ENCODE measurements around the gene SEPTIN2.
A peak's percentile ranks its signal among the peaks of the same experiment; 100 is the strongest.
"Not testable (repeated sequence)": the region's sequence is repeated elsewhere in the genome, so short reads cannot be mapped to it uniquely, and the experiment has no call there.

Gene SEPTIN2

DNA sequence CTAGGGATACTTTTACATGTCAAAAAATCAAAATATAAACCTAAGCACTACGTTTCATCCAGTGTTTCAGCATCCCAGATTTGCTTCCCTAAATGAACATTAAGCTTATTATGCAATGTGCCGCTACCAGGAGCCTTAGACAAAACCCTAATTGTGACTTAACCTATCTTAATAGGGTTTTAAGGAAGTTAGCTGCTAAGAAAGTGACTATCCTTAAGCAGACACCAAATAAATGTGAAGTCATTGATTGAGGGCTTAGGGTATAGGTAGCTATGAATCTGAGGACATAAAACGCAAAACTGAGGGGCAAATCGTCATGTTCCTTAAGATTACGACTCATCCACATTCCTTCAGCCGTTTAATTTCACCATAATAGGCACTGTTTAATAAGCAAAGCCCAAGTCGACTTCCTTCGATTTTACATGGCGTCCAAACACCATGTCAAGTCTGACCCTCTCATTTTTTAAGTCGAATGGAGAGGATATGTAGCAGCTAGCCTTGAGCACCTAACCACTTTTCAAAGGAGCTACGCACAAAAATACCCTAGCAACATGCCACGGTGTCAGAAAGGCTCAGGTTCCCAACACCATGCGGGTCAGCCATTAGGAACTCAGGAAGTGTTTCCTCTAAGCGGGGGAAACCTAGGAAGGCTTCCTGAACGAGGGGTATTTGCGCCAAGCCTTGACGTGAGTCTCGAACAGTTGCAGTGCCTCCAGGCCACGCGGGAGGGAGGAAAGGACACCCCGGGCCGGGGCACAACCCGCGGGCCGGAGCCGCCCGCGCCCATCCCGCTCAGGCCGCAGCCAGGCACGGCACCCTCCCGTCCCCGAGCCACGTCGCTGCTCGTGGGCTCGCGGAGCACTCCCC, 1.3 kb upstream of the SEPTIN2 start:
- Mint-ChIP-seq H3K27ac (peak overlapping the region; percentile 99), H3K36me3 (peaks cover 20 to 45% of the 10 kb centered on the region in 2 donors), H3K27me3 (no peaks in the 10 kb centered on the region), H3K9me3 (no peaks in the 10 kb centered on the region), H3K4me1 (peaks cover 38 to 71% of the 10 kb centered on the region in 2 donors), H3K4me3 (peak overlapping the region; percentile 95 to 99)
- ATAC-seq (replicated peaks) (no peak), DNase-seq (no peak)

DNA sequence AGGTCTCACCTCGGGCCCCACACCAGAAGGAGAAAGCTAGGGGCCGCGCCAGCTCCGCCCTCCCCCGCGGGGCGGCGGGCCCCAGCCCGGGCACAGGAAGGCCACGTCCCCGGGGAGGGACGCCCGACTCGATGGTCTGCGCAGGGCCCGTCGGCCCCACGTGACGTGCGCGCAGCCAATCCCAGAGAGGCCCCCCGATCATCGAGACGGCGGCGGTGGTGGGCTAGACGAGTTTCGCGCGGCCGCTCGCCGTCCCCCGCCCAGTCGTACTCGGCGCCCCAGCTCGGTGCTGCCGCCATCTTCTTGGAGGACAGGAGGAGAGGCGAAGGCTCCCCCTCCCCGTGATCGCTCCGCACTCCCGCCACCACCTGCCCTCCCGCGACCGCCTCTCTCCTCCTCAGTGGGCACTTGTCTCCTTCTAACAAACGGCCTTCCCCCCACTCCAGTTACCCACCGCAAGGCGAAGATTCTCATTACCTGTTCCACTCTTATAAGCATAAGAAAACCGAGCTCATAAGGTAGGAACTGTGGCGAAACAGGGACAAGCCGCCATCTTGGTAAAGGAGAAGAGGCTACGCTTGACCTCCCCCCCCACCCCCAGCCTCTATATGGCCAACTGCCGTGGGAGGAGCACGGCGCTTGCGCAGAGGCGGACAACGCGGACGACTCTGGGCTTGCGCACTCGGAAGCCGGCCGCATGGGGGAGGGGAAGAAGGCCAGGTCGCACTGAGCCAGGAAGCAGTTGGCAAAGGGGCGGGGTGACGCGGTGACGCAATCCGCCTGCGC, 439 bp upstream of the SEPTIN2 start, which contains the start of gene HDLBP:
Gene HDLBP (minus strand): TSS at position 580 of the 786 bp plus-strand sequence. CDS start 48,803 bp downstream, outside the sequence.
- no peaks in the 10 kb centered on the region for H3K27me3 Mint-ChIP-seq
- no peaks in the 10 kb centered on the region for H3K9me3 Mint-ChIP-seq
- H3K36me3 Mint-ChIP-seq: peaks cover 24 to 46% of the 10 kb centered on the region in 2 donors
- peak within 1 kb of the TSS; percentile 95 to 99 for H3K4me3 Mint-ChIP-seq
- DNase-seq (peak; percentile 100), ATAC-seq (replicated peaks) (peak; percentile 78 to 81)
- H3K4me1 Mint-ChIP-seq: peaks cover 37 to 71% of the 10 kb centered on the region in 2 donors
- peak within 1 kb of the TSS; percentile 99 for H3K27ac Mint-ChIP-seq

DNA sequence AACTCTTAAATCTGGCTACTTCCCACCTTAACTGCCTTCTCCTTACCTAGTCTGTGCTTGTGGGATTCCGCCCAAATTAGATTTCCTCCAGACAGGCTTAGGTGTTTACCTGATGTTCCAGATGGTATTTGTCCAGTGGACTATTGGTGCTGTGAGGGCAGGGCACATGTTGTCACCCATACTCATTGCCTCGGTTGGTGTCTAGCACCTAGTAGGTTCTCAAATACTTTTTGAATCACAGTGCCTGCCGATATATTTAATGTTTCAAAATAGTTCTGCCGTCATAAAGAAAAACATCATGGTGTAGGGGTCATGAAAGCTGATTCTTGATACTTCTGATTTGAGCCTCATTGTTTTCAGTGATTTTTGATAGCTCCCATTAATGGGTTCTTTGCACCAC, 1.1 kb downstream of the SEPTIN2 start:
- H3K27me3 Mint-ChIP-seq: no peaks in the 10 kb centered on the region
- H3K27ac Mint-ChIP-seq: peak overlapping the region; percentile 99
- peak overlapping the region; percentile 95 to 99 for H3K4me3 Mint-ChIP-seq
- no peak for DNase-seq
- peaks cover 33 to 53% of the 10 kb centered on the region in 2 donors for H3K36me3 Mint-ChIP-seq
- no peak for ATAC-seq (replicated peaks)
- H3K9me3 Mint-ChIP-seq: no peaks in the 10 kb centered on the region
- peaks cover 35 to 71% of the 10 kb centered on the region in 2 donors for H3K4me1 Mint-ChIP-seq

DNA sequence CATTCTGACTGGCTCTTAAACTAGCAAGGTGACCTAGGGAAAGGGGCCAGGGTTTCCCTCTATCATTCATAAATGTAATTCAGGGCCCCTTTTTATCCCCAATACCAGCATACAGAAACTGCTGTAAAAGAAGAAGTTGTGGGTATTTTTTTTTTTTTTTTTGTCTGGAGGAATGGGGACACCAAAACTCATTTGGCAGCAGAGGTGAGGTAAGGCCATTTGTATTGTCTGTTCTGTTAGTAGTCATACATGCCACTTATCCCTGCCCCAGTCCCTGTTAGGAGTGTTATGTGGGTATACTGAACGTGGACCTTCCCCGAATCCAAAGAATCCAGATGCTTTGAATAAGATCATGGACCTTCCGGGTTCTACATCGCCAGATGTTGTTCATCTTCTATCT, 1.7 kb downstream of the SEPTIN2 start:
- ATAC-seq (replicated peaks): no peak
- no peaks in the 10 kb centered on the region for H3K9me3 Mint-ChIP-seq
- H3K27ac Mint-ChIP-seq: peak overlapping the region; percentile 99
- peaks cover 33 to 54% of the 10 kb centered on the region in 2 donors for H3K36me3 Mint-ChIP-seq
- H3K27me3 Mint-ChIP-seq: no peaks in the 10 kb centered on the region
- H3K4me3 Mint-ChIP-seq: peak overlapping the region; percentile 95 to 99
- H3K4me1 Mint-ChIP-seq: peaks cover 35 to 72% of the 10 kb centered on the region in 2 donors
- DNase-seq: no peak

DNA sequence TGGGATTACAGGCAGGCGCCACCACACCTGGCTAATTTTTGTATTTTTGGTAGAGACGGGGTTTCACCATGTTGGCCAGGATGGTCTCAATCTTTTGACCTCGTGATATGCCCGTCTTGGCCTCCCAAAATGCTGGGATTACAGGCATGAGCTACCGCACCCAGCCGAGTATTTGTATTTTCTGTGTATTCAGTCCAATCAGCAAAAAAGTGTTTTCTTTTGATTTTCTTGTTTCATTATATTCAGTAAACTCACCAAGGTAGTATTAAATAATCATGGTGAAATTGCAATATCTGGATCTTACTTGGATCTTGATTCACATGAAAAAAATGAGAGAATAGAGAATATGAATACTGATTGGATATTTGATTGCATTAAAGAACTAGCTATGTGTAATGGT, 3.1 kb downstream of the SEPTIN2 start:
- DNase-seq; H3K9me3 Mint-ChIP-seq; H3K27me3 Mint-ChIP-seq; ATAC-seq (replicated peaks); H3K27ac Mint-ChIP-seq: not testable (repeated sequence)
- Mint-ChIP-seq H3K4me1 (peaks cover 36 to 70% of the 10 kb centered on the region in 2 donors), H3K4me3 (peak overlapping the region in 1 of 2 donors; percentile 35), H3K36me3 (peaks cover 29 to 52% of the 10 kb centered on the region in 2 donors)

DNA sequence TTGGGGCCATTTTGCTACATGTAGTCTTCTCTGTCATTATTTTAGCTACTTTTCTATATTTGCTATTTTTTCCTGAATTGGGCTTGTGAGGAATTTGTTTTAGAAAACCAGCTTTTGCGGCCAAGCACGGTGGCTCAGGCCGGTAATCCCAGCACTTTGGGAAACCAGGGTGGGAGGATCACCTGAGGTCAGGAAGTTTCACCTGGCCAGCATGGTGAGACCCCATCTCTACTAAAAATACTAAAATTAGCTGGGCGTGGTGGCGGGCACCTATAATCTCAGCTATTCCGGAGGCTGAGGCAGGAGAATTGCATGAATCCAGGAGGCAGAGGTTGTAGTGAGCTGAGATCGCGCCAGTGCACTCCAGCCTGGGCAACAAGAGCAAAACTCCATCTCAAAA, 4.7 kb downstream of the SEPTIN2 start:
- peaks cover 35 to 59% of the 10 kb centered on the region in 2 donors for H3K36me3 Mint-ChIP-seq
- H3K27ac Mint-ChIP-seq: no peak overlapping the region
- DNase-seq (no peak), ATAC-seq (replicated peaks) (no peak)
- peaks cover 45 to 83% of the 10 kb centered on the region in 2 donors for H3K4me1 Mint-ChIP-seq
- H3K27me3 Mint-ChIP-seq: no peaks in the 10 kb centered on the region
- H3K9me3 Mint-ChIP-seq: no peaks in the 10 kb centered on the region
- no peak overlapping the region for H3K4me3 Mint-ChIP-seq

DNA sequence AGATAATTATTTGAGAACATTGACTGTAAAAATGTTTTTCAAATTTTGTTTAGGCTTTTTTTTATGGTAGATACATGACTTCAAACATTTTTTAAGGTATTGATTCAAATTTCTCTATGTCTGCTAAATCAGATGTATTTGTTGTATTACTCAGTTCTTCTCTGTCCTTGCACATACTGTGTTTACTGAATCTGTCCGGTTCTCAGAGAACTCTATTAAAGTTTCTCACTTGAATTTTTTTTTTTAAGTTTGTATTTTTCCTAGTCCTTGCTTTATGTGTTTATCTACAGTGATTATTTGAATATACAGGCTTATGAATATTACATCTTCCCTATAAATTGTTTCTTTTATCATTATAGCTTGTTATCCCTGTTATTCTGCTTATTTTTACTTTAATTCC, 5.3 kb downstream of the SEPTIN2 start:
- no peaks in the 10 kb centered on the region for H3K9me3 Mint-ChIP-seq
- H3K4me1 Mint-ChIP-seq: peaks cover 45 to 84% of the 10 kb centered on the region in 2 donors
- DNase-seq (no peak), ATAC-seq (replicated peaks) (no peak)
- no peak overlapping the region for H3K4me3 Mint-ChIP-seq
- peaks cover 35 to 59% of the 10 kb centered on the region in 2 donors for H3K36me3 Mint-ChIP-seq
- no peaks in the 10 kb centered on the region for H3K27me3 Mint-ChIP-seq
- H3K27ac Mint-ChIP-seq: no peak overlapping the region

DNA sequence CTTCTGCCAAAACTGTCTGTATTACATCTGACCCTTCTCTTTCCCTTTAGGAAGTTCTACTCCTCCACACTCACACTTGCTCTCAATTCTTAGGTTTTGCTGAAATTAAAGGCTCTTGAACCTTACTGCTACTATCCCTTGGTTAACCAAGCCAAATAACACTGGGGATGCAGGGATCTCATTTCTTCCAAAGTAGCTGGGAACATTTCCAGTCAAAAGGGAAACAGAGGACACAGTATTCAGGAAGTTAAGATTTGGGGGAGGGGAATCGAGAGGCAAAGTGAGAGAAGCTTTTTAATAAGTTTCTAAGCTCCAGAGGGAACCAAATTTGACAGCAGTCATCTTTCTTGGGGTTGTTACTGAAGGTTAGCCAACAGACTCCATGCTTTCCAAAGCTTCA, 6.2 kb downstream of the SEPTIN2 start:
- Mint-ChIP-seq H3K9me3 (no peaks in the 10 kb centered on the region), H3K27me3 (no peaks in the 10 kb centered on the region), H3K36me3 (peaks cover 34 to 59% of the 10 kb centered on the region in 2 donors), H3K4me1 (peaks cover 43 to 82% of the 10 kb centered on the region in 2 donors), H3K4me3 (no peak overlapping the region), H3K27ac (no peak overlapping the region)
- ATAC-seq (replicated peaks): no peak
- no peak for DNase-seq

DNA sequence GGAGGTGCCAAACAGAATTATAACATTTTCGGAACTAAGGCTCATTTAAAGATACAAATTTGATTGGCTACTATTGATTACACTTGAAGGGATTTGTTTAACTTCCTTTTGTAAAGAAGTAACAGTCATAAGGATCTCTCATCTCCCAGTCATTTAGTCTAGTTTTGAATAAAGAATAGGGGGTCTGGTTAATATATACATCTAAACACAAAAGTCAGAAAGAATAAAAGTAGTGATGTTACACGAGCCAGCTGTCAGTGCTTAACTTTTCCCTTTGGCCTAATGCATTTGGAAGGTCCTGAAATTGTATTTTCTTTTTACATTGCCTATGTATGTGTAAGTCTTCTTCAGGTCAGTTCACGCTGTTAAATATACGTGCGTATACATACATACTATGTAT, 8.1 kb downstream of the SEPTIN2 start:
- Mint-ChIP-seq H3K36me3 (peaks cover 42 to 59% of the 10 kb centered on the region in 2 donors), H3K27ac (no peak overlapping the region), H3K9me3 (no peaks in the 10 kb centered on the region), H3K27me3 (no peaks in the 10 kb centered on the region), H3K4me1 (peaks cover 32 to 73% of the 10 kb centered on the region in 2 donors), H3K4me3 (no peak overlapping the region)
- ATAC-seq (replicated peaks): peak in 1 of 2 donors; percentile 45
- DNase-seq: no peak

DNA sequence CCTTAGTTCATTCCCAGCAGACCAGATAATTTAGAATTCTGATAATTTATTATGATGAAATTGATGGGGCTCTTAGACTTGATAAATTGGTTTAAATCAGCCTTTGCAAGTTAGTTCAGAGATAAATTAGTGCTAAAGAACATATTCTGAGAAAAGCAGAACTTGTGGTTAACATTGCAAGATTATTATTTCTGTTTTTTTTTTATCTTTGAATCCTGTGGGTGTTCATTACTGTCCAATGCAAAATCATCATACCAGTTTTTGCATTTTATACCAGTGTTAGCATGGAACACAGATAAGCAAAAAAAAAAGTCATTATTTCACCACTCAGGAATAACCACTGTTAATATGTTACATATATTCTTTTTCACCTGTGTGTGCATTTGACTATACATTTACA, 9.1 kb downstream of the SEPTIN2 start:
- Mint-ChIP-seq H3K27ac (no peak overlapping the region), H3K4me3 (no peak overlapping the region), H3K4me1 (peaks cover 29 to 63% of the 10 kb centered on the region in 2 donors), H3K27me3 (no peaks in the 10 kb centered on the region), H3K9me3 (no peaks in the 10 kb centered on the region), H3K36me3 (peaks cover 39 to 65% of the 10 kb centered on the region in 2 donors)
- ATAC-seq (replicated peaks) (peak in 1 of 2 donors; percentile 50), DNase-seq (no peak)

DNA sequence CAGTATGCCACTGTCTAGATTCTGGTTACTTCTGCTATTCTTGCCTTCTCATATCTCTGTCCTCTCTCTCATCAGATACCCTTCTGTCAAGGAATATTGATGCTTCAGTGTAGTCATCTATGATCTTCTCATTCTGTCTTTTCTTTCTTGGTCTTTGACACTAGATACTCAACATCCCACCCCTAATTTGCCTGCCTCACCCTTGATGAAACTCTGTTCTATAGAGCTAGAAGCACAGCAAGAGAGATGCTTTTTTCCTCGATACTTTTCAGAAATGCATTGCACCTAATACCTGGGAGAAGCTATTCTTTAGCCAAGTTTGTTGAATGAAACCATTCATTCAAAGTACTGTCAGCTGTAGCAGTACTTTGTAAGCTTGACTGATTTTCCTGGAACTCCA, 9.5 kb downstream of the SEPTIN2 start:
- Mint-ChIP-seq H3K27ac (no peak overlapping the region), H3K36me3 (peaks cover 38 to 65% of the 10 kb centered on the region in 2 donors)
- no peak for DNase-seq

DNA sequence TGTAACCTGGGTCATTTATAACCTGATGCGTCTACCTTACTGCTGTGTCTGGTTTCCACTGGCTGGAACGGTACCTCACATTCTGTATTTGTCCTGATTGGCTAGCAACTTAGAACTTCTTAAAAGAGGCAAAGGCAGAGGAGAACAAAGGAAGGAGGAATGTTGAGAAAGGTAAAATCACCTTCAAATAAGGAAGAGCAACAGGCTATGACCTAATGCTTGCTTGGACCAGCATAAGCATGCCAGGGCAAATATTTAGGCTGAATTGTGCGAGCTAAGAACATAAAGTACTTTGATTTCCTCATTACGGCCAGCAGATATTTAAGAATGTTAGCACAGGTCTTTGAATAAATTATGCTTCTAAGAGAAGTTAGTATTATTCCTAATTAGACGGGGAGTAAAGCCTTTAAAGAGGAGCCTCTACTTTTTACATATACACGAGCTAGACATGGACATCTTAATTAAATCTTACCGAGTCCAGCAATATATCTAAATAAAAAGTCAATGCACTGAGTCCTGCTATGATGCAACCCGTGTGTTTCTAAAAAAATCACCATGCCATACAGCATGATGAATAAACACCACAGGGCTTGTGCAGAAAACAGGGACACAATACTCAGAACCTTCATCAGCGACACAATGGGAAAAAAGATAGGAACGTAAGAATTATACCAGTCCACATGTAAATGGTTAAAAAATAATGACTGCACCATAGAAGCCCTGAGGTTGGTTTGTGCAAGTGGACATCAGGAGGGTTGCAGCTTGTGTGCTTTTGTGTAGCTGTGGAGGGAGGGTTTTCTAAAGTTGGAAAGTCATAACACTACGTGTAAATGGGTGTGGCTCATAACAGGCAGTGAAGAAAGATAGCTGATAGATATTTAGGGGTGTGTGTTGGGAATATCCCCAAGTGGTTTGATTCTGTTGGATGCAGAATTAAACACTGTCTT, 14.2 kb downstream of the SEPTIN2 start:
- Mint-ChIP-seq H3K36me3 (peaks cover 37 to 68% of the 10 kb centered on the region in 2 donors), H3K27ac (peak overlapping the region; percentile 34), H3K4me3 (no peak overlapping the region), H3K27me3 (no peaks in the 10 kb centered on the region), H3K4me1 (peaks cover 3 to 16% of the 10 kb centered on the region in 2 donors), H3K9me3 (no peaks in the 10 kb centered on the region)
- DNase-seq (no peak), ATAC-seq (replicated peaks) (no peak)

More for the DNA sequence above, 9.5 kb downstream of the SEPTIN2 start:
- Mint-ChIP-seq H3K4me3 (peak overlapping the region in 1 of 2 donors; percentile 31), H3K27me3 (no peaks in the 10 kb centered on the region), H3K9me3 (no peaks in the 10 kb centered on the region), H3K4me1 (peaks cover 26 to 59% of the 10 kb centered on the region in 2 donors)
- ATAC-seq (replicated peaks): no peak

DNA sequence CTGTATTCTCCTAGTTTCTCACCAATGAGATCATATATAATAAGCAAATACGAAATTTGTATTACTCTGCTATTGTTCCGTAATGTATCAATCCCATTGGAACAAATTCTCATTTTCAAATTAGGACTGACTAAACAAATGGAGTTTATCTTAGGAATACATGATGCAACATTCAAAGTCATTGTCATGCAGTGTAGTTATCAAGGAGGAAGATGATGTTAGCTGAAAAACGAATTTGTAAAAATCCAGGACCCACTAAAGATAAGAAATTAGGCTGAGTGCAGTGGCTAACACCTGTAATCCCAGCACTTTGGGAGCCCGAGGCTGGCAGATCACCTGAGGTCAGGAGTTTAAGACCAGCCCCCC, 14.9 kb downstream of the SEPTIN2 start:
- no peaks in the 10 kb centered on the region for H3K9me3 Mint-ChIP-seq
- H3K36me3 Mint-ChIP-seq: peaks cover 33 to 64% of the 10 kb centered on the region in 2 donors
- no peak overlapping the region for H3K4me3 Mint-ChIP-seq
- ATAC-seq (replicated peaks) (no peak), DNase-seq (no peak)
- peaks cover under 1 to 14% of the 10 kb centered on the region in 2 donors for H3K4me1 Mint-ChIP-seq
- no peaks in the 10 kb centered on the region for H3K27me3 Mint-ChIP-seq
- H3K27ac Mint-ChIP-seq: no peak overlapping the region
